Fibroblast of lung (primary cell): Measurements from ENCODE around the gene ATG2A. TPM values are rescaled to one million over a fixed set of nuclear protein-coding genes. Genes with fewer than 3 reads are reported as not detected.

Experiments
- DNase-seq, 2 donors: peaks; one replicate each; pipeline versions ENCODE4 v3.0.0 to v3.0.0-alpha.2; 2010; ENCODE audit warnings: low read depth in 2 of 2
- H2AFZ ChIP-seq: 2 replicates; pipeline ENCODE4 v1.5.1; 2012; ENCODE audit warnings: low read length, control low read depth, inconsistent platforms
- H3K27ac ChIP-seq: 2 replicates; pipeline ENCODE4 v1.5.1; 2011; ENCODE audit warnings: low read length, control low read depth; ENCODE audit not compliant: insufficient read depth
- H3K27me3 ChIP-seq: 2 replicates; pipeline ENCODE4 v1.5.1; 2011; ENCODE audit warnings: mild to moderate bottlenecking, low read length; ENCODE audit not compliant: control insufficient read depth, insufficient read depth
- H3K36me3 ChIP-seq: 2 replicates; pipeline ENCODE4 v1.5.1; 2011; ENCODE audit warnings: low read length; ENCODE audit not compliant: control insufficient read depth, insufficient read depth
- H3K4me1 ChIP-seq: 2 replicates; pipeline ENCODE4 v1.5.1; 2011; ENCODE audit warnings: low read length; ENCODE audit not compliant: control insufficient read depth, insufficient read depth; ENCODE audit errors: extremely low read depth
- H3K4me2 ChIP-seq: 2 replicates; pipeline ENCODE4 v1.5.1; 2011; ENCODE audit warnings: low read length, control low read depth; ENCODE audit not compliant: insufficient read depth; ENCODE audit errors: extremely low read depth
- H3K4me3 ChIP-seq, 4 experiments: fragments of 200-600 bp in 1 of 4; sonication (generic) in 1 of 4; replicated peaks in 1 of 4; 2 replicates each; pipeline ENCODE4 v1.5.1; 2011 to 2016; ENCODE audit warnings: low read length in 4 of 4, low read depth in 3 of 4, mild to moderate bottlenecking in 3 of 4, control low read depth in 2 of 4, inconsistent platforms in 1 of 4, mixed read lengths in 1 of 4; ENCODE audit not compliant: insufficient read depth in 1 of 4; ENCODE audit errors: control extremely low read depth in 1 of 4
- H3K79me2 ChIP-seq: 2 replicates; pipeline ENCODE4 v1.5.1; 2012; ENCODE audit warnings: mild to moderate bottlenecking, low read length, inconsistent platforms; ENCODE audit not compliant: control insufficient read depth, insufficient read depth
- H3K9ac ChIP-seq: 2 replicates; pipeline ENCODE4 v1.5.1; 2011; ENCODE audit warnings: mild to moderate bottlenecking, low read length, control low read depth; ENCODE audit not compliant: insufficient read depth
- H3K9me3 ChIP-seq: 2 replicates; pipeline ENCODE4 v1.5.1; 2012; ENCODE audit warnings: low read depth, low read length; ENCODE audit not compliant: control insufficient read depth, insufficient read depth
- H4K20me1 ChIP-seq: 2 replicates; pipeline ENCODE4 v1.5.1; 2011; ENCODE audit warnings: low read length; ENCODE audit not compliant: control insufficient read depth, insufficient read depth; ENCODE audit errors: extremely low read depth
- CTCF ChIP-seq, 2 donors: IDR thresholded peaks in 1 of 2; conservative IDR thresholded peaks in 1 of 2; 1 replicate in 1 of 2; 2 replicates in 1 of 2; pipeline ENCODE4 v1.5.1; 2011 to 2012; ENCODE audit warnings: low read length in 2 of 2, control low read depth in 1 of 2, inconsistent platforms in 1 of 2, low read depth in 1 of 2, mild to moderate bottlenecking in 1 of 2
- EZH2 ChIP-seq: IDR thresholded peaks from 2 replicates; pipeline ENCODE4 v1.5.1; 2012; ENCODE audit warnings: low read length, control low read depth, mild to moderate bottlenecking; ENCODE audit errors: missing control alignments
- polyA plus RNA-seq, 2 donors: library from polyadenylated mRNA; depleted of rRNA in 1 of 2; stranded (reverse) in 1 of 2; unstranded in 1 of 2; fragments of >200 nt; gene quantifications; 2 replicates each; pipeline ENCODE4 v1.2.1, GENCODE V29; 2011 to 2012; ENCODE audit warnings: missing spikeins in 1 of 2
- total RNA-seq: library from RNA; depleted of rRNA; stranded (reverse); fragments of >200 nt; gene quantifications from 2 replicates; pipeline ENCODE4 v1.2.1, GENCODE V29; 2014

ATG2A gene
- total and polyA plus RNA-seq, 2 donors (not counting 1 experiment from before 2014, with no cell fraction given), result 3.1 to 9.9 TPM

DNA sequence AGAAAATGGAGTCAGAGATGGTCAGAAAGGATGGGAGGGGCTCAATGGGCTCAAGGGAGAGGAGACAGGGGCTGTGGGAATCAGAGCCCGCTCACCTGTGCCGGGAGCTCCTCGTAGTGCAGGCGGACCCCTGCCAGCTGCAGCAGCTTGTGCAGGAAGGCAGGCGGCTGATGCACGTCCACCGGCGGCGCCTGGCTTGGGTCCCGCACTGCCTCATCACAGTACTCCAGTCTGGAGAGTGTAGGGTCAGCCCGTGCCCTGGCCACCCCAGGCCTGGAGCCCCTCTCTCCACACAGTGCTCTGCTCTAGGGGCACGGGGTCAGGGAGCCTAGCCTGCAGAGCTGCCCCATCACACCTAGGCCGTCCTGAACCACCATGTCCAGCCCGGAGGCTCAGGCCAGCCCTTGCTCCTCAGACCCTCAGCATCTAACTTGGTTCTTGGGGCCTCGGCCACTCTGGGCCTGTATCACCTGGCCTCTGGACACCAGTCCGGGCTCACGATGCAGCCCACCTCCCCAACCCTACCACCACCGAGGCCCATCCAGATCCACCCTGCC lies 3.8 kb downstream of the ATG2A start:
- Histone ChIP-seq H3K4me1 (no peaks in the 10 kb centered on the region), H4K20me1 (no peaks in the 10 kb centered on the region), H3K27me3 (no peaks in the 10 kb centered on the region), H3K36me3 (peaks cover 14% of the 10 kb centered on the region), H3K4me3 (no peak overlapping the region), H3K9me3 (no peaks in the 10 kb centered on the region), H3K4me2 (no peak overlapping the region), H3K9ac (no peak overlapping the region), H2AFZ (no peak overlapping the region), H3K79me2 (peaks cover 10% of the 10 kb centered on the region), H3K27ac (no peak overlapping the region)
- TF ChIP-seq CTCF (conservative IDR thresholded peaks at IDR 0.05 in 1 of 2, IDR thresholded peaks at IDR 0.05 in 1 of 2; ENCODE audit: low read depth in 1 of 2, low read length in 2 of 2) (no peak), EZH2 (no peak)
- DNase-seq, result no peak

- TF ChIP-seq EZH2 (no peak), CTCF (conservative IDR thresholded peaks at IDR 0.05 in 1 of 2, IDR thresholded peaks at IDR 0.05 in 1 of 2; ENCODE audit: low read depth in 1 of 2, low read length in 2 of 2) (no peak)
Measured at GRCh38 chr11:64911689-64912088, 5.3 kb downstream of the ATG2A start.

DNA sequence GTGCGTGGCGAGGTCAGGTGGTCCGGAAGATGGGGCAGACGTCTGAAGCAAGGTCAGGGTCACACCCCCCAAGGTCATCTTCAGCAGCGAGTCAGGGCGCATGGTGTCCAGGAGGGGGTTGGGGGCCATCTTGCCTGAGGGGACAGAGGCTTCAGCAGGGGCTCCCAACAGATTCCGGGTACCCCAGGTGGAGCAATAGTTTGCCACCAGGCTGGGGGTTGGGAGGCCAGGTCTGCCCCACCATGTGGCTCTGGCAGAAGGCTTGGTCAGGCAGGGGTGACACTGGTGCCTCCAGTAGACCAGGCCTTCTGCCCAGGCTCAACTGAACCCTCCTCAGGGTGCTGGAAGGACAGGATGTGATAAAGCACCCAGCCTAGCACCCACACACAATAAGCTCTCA lies 5.9 kb downstream of the ATG2A start:
- no peaks in the 10 kb centered on the region for H3K27me3 ChIP-seq
- peaks cover 2% of the 10 kb centered on the region for H3K79me2 ChIP-seq
- no peaks in the 10 kb centered on the region for H4K20me1 ChIP-seq
- TF ChIP-seq CTCF (conservative IDR thresholded peaks at IDR 0.05 in 1 of 2, IDR thresholded peaks at IDR 0.05 in 1 of 2; ENCODE audit: low read depth in 1 of 2, low read length in 2 of 2) (no peak), EZH2 (no peak)
- H3K9me3 ChIP-seq, result no peaks in the 10 kb centered on the region
- no peak overlapping the region for H3K4me3 ChIP-seq
- H2AFZ ChIP-seq, result no peak overlapping the region
- peaks cover 19% of the 10 kb centered on the region for H3K36me3 ChIP-seq
- H3K9ac ChIP-seq, result no peak overlapping the region
- H3K4me1 ChIP-seq, result no peaks in the 10 kb centered on the region
- H3K27ac ChIP-seq, result no peak overlapping the region
- no peak for DNase-seq
- H3K4me2 ChIP-seq, result no peak overlapping the region

More at GRCh38 chr11:64911689-64912088, 5.3 kb downstream of the ATG2A start:
- Histone ChIP-seq H3K4me1 (no peaks in the 10 kb centered on the region), H3K27me3 (no peaks in the 10 kb centered on the region), H3K9me3 (no peaks in the 10 kb centered on the region), H2AFZ (no peak overlapping the region), H3K4me3 (no peak overlapping the region), H3K9ac (no peak overlapping the region), H3K79me2 (peaks cover 7% of the 10 kb centered on the region), H3K4me2 (no peak overlapping the region), H3K36me3 (peaks cover 17% of the 10 kb centered on the region), H4K20me1 (no peaks in the 10 kb centered on the region), H3K27ac (no peak overlapping the region)
- no peak for DNase-seq
